COLO829 (cell line): ENCODE results near the gene TPCN1.

Source experiments
- DNase-seq: peaks from one replicate; pipeline ENCODE4 v3.0.0; 2012; ENCODE audit warnings: low spot score

Gene TPCN1

DNA sequence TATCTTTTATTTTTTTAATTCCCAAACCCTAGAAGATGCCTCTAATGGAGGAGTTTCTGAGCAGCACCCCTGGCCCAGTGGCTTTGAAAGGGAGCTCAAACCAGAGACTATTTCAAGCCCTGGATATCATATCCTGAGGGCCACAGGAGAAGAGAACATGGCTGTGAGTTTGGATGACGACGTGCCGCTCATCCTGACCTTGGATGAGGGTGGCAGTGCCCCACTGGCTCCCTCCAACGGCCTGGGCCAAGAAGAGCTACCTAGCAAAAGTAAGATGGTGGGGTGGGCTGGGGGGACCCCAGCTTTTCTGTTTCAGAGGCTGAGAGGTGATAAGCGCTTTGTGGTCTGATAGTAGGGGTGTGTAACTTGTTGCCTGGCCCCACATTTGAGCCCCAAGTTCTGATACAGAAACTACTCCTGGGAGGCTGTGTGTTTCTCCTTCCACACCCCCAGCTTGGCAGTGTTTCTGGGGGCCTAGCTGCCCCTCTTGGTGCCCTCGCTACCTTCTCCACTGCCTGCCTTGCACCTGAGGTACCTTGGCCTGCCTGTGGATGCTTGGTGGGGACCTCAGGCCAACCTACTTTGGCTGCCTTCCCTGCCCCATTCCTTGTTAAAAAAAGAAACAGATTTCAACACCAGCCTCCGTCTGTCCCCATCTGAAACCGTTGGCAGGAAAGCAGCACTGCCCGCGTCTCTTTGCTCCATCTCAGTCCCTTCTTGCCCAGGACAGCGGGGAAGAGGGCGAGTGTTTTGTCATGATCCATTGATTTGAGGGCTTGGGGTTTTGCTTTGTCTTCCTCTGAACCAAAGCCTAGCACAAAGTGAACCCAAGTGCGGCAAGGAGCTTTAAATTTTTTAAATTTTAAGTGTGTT is 5.7 kb downstream of the TPCN1 start:
- DNase-seq: no peak

DNA sequence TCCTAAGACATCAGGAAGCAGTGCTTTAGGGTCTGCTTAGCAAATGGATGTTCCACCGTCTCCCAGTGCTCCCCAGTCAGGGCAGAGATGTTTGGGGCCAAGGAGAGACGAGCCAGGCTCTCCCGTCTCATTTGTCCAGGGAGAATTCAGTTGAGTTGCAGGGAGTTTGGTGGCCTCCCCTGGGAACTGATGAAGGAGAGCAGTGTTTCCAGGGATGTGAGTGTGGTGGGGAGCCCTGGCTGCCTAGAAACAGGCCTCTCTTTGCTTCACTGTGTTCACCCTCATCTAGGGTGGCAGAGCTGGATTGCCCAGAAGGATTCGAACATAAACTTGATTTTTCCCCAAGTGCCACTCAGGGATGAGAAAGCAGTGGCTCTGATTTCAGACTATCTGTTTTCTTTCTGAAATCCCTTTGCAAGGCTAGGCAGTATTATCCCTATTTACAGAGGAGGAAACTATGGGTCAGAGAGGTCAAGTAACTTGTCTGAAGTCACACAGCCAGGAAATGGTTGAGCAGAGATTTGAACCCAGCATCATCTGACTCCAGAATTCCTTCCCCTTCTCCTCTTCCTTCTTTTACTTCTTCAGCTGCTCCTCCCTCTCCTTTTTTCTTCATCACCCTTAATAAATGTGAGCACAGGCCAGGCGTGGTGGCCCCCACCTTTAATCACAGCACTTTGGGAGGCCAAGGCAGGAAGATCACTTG is 6.6 kb downstream of the TPCN1 start:
- DNase-seq: no peak

DNA sequence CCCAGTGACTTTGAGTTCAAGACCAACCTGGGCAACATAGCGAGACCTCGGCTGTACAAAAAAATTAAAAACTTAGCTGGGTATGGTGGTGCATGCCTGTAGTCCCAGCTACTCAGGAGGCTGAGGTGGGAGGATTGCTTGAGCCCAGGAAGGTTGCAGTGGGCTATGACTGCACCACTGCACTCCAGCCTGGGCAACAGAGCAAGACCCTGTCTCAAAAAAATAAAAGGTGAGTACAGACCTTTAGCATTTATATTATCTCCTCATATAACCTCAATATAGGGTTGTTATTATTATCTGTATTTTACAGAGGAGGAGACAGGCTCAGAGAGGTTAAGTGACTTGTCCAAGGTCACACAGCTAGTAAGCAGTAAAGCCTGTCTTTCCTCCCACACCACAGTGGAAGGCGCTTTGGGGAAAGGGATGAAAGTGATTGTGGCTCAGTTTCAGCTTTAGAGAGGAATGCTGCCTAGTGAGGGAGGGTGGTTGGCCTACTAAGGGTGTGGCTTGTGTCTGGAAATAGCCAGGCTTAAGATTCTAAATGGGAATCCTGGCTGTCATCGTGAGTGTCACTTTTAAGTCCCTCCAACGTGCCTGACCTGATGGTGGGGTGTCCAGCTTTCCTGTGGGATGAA is 7.2 kb downstream of the TPCN1 start:
- DNase-seq: no peak

DNA sequence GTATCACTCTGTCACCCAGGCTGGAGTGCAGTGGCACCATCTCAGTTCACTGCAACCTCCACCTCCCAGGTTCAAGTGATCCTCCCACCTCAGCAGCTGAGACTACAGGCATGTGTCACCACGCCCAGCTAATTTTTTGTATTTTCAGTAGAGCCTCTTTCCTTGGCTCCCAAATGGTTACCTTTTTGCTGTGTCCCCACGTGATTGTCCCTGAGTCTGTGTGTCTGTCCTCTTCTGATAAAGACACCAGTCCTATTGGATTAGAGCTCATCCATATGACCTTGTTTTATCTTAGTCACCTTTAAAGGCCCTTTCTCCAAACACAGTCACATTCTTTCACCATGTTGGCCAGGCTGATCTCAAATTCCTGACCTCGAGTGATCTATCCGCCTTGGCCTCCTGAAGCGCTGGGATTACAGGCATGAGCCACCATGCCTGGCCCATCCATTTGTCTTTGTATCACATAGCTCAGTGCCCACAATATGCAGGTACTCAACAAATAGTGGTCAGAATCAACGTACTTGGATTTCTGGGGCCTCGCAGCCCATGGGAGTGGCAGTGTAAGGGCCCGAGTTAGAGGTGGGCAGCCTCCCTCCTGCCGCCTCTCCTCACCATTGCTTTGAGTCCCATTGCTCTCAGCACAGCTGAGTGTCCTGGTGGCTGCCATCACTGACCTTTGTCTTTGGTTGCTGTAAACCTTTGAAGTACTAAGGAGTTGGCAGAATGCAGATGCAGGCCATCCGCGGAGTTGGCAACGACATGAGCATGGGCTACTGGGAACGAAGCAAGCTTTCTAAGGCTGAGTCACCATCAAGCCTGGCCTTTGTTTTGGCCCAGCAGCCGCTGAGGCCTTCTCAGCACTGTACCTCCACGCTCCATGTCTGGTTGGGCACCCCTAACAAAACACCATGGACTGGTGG is 9.3 kb downstream of the TPCN1 start:
- DNase-seq: no peak

DNA sequence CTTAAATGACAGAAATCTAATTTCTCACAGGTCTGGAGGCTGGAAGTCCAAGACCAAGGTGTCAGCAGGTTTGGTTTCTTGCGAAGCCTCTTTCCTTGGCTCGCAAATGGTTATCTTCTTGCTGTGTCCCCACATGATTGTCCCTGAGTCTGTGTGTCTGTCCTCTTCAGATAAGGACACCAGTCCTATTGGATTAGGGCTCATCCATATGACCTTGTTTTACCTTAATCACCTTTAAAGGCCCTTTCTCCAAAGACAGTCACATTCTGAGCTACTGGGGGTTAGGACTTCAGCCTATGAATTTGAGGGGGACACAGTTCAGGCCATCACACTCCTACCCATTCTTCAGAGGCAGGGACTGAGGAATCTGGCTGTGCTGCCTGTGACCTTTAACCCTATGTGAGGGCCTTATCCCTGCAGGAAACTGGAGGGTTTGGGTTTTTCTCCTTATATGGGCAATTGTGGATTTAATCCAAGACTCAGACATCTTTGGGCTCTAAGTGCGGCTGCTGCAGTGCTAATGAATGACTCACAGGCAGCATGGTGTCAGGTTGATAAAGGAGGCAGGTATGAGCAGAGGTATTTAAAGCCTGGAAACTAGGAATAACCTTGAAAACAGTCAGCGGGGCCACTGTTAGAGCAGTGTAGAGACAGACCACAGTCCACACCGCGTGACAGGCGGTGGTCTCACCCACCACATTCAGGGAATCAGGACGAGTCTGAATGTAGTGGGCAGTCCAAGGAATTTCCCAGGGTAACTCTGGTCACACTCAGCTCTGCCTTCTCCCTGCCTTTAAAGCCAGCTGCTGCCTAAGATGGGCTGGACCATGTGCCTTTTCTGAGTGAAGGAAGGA is 10.2 kb downstream of the TPCN1 start:
- DNase-seq: no peak

DNA sequence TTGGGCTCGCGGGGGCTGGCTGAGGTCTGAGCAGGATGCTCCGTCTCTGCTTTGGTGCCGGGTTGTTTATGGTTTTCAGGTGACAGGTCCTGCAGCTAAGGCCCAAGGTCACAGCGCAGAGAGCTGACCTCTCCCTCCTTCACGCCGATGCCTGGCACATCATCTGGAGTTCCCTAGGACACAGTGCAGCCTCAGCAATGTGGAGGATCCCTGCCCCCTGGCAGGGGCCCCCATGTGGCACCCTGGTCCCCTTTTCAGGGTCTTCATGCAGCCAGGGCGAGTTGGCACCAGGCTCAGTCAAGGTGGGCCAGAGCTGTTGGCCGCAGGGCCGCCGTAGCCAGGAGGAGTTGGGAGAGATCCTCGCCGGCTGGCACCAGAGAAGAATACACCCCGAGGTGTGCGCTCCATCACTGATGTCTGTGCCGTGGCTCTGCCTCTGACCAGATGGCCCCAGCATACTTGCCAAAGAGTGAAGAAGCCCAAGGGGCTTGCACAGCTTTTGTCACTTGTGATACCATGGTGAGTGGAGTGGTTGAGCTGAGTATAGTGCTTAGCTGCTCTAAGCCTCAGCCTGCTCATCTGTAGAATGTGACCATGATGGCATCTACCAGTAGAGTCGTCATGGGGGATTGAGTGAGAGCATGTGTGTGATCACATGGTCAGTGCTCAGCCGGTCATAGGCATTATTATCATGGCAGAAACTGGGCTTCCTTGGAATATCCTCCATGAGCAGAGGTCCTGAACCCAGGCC is 11.0 kb downstream of the TPCN1 start:
- DNase-seq: no peak

DNA sequence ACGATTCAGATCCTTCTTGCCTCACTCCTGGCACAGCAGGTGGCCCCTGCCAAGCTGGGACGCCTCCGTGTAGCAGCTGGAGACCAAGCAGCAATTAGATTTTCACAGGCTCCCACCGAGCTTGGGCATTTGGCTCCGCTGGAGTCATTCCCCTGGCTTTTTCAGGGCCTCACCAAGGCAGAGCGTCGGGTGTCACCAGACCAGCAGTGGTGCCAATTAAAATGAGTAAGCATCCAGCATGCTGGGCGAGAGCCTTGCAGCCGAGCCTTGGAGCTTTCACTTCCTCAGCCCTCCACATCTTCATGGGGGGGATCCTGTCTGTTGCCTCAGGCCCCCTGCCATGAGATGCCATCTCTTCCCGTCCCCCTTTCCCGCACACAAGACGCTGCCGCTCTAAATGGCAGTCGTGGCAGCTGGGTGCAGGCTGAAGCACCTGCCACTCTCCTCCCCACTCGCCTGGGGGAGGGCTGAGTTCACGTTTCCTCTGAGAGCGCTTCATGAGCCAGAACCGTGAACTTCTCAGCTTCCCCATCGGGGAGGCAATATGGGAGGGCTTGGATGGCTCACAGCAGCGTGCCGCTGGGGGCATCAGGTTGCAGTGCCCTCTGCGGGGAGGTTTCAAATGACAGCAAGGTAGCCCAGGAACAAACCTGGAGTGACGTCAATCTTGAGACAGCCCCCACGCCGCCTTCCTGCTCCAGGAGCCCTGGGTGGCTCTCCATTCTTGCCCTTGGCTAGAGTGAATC is 11.7 kb downstream of the TPCN1 start:
- DNase-seq: no peak

DNA sequence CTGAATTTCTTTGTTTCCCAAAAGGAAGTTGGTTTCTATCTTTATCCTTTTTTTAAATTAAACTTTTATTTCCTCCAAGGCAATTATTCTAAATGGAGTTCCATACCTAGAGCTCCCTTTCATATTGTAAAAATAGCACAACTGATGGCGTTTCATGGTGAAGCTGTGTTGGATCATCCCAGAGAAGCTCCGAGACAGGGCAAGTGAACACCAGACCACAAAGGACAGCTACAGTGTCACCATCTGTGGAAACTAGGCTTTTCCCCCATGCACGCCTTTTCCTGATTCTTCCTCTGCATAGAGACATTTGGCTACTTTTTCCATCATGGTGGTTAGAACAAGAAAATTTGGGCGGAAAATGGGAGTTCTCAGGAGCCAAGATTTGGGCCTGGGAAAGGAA is 12.7 kb downstream of the TPCN1 start:
- no peak for DNase-seq

DNA sequence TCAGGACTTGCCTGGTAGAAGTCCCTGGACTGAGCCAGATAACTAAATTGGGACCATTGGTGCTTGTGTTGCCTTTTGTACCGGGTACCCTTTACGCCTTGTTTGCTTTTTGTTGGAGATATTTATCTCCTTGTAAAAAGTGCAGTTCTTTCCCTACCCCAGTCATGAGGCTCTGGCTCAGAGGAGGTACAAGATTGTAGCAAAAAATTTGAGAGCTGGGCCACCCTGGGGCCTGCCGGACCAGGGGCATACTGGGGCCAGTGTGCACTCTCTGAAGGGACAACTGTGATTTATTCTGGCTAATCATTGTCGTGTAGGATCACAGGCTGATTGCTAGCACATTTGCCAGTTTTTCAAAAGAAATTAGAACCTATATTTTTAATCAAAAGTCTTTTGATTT is 13.2 kb downstream of the TPCN1 start:
- DNase-seq: no peak

DNA sequence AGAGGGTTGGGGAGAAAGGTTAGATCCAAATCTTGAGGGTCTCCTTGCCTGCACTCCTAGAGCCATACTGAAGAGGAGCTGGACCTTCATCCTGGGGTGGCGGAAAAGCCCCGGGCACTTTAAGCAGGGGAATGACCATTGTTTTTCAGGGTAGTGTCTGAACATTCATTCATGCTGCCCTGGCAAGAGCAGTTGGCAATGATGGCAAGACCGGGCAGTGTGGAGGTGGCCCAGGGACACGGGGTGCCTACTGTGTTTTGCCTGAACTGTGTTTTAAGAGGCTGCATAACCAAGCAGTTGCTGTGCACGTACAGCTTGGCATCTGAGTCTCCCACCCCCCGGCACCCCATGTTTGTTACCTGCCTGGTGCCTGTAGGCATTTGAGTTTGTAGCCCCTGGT is 14.7 kb downstream of the TPCN1 start:
- no peak for DNase-seq

DNA sequence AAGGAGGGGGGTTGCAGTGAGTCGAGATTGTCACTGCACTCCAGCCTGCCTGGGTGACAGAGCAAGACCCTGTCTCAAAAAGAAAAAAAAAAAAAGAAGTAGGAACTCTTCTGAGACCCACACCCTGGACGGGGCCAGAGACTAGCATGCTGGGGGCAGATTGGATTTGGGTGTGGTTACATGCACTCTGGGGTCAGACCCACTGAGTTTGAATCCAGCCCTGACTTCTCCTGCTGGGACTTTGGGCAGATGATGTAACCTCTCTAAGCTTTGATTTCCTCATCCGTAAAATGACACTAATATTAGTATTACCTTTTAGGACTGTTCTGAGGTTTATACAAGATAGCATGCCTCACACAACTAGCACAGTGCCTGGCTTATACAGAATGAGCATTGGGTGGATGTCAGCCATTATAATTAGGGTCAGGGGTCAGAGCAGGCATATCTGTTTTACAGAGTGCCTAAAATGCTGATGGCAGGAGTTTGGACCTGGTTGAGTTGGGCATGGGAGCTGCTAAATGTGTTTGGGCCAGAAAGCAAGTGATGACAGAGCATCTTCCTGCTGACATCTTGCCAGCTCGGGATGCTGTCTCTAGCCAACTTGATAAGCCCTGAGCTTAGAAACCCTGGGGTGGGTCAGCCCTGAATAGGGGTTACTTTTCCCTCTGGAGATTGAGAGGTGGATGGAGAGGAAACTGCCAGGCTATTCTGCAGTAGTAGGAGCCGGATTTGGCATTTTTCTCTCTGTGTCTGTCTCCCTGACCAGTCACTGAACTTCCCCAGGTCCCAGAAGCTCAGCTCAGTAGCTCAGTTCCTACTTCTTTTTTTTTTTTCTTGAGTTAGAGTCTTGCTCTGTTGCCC is 15.5 kb downstream of the TPCN1 start:
- no peak for DNase-seq

DNA sequence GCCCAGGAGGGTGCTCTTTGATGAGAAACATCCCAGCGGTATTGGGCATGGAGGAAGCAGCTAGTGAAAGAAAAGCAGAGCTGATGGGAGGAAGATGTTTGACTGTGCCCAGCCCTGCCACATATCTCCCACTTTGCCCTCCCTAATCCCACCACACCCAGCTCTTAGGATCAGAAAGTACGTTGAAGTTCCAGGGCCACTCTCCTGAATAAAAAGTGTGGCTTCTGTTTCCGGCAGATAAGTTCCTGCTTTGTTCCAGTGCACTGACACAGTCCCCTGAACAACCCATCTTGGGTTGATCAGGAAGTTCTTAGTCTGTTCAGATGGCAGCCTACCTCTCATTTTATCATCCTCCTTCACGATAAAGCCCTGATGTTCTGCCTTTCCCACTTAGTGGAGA is 16.5 kb downstream of the TPCN1 start:
- no peak for DNase-seq

- no peak for DNase-seq
Measured at GRCh38 chr12:113238309-113238708, 17.0 kb downstream of the TPCN1 start.

DNA sequence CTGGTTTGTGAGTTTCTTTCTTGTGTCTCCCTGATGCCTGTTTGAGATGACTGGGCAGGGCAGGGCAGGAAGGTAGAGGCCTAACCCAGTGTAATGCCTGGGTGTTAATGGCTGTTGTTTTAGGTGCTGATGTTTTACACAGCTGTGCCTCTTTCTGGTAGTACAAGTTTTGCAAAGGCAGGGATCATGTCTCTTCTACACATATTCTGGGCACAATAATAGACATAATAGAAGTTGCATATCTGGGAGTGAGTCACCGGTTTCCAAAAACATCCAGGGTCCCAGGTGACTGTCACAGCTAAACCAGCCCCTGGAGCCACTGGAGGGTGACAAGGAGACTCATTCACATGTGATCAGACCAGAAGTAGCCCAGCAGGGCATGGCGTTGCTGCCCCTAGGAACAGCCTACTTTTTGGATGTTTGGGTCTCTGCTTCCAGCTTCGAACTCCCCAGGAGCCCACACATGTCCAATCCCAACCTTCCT is 18.1 kb downstream of the TPCN1 start:
- DNase-seq: no peak

- no peak for DNase-seq
Measured at GRCh38 chr12:113239811-113240331, 18.6 kb downstream of the TPCN1 start.

DNA sequence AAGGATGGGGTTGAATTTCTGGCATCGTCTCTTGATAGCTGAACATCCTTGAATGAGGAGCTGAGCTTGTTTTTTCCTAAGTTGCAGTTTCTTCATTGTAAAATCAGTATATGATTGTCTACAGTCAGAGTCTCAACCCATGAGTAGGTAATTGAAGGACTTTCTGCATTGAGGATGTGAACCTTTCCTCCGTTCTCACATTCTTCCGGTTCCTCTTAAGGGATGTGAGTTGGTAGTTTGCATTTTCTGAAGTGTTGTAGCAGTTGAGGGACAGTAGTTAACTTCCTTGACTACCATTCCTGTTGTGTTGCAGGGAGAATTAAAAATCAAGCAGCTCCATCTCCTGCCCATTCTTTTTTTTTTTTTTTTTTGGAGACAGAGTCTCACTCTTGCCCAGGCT is 19.1 kb downstream of the TPCN1 start:
- no peak for DNase-seq

DNA sequence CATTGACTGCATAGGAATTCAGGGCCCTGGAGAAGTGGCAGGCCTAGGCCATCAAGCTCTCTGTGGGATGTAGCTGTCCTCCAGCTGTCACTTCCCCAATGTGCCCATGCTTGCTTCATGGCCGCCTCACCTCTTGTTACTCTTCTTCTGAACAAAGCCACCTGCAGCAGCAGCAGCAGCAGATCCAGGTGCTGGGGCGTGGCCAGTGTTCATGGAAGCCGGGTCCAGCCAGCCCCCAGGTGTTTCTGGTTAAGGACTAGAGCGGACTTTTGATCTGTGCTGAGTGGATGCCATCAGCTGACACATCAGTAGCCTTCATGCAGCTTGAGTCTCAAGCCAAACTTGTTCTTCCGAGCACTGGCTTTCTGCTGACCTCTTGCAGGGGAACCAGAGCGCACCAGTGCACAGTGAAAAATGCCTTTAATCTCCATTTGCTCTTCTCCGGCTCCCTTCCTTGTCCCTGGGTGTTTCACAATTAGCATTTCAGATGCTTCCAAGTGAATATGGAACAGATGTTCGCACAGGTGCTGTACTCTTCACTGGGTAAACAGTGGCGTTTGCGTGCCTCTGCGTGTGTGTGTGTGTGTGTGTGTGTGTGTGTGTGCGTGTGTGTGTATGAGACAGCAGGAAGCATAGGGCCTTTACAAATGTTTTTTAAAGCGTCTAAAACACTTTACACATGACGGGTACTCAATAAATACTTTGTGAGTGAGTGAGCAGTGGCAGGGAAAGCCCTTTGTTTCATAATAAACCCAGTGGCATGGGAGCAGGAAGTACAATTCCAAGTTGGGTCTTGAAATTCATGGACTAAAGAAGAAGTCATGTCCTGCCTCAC is 20.1 kb downstream of the TPCN1 start:
- DNase-seq: no peak
